Subcutaneous adipose tissue (tissue), 4 donors: Measurements from ENCODE around the gene CCHCR1. TPM values are rescaled to one million over a fixed set of nuclear protein-coding genes. Genes with fewer than 3 reads are reported as not detected.

Source experiments
- total RNA-seq, 4 donors: library from RNA; depleted of rRNA; stranded (reverse); fragments of >200 nt; gene quantifications; one replicate each; pipeline ENCODE4 v1.1.0, GENCODE V29; 2016
- TF ChIP-seq, protein P1 (sequence below): fragments of 450-650 bp; IDR thresholded peaks from one replicate; pipeline ENCODE4 v1.5.1; 2016; ENCODE audit warnings: low read depth, mild to moderate bottlenecking, control low read depth, antibody characterized with exemption, moderate library complexity

Gene CCHCR1, protein sequence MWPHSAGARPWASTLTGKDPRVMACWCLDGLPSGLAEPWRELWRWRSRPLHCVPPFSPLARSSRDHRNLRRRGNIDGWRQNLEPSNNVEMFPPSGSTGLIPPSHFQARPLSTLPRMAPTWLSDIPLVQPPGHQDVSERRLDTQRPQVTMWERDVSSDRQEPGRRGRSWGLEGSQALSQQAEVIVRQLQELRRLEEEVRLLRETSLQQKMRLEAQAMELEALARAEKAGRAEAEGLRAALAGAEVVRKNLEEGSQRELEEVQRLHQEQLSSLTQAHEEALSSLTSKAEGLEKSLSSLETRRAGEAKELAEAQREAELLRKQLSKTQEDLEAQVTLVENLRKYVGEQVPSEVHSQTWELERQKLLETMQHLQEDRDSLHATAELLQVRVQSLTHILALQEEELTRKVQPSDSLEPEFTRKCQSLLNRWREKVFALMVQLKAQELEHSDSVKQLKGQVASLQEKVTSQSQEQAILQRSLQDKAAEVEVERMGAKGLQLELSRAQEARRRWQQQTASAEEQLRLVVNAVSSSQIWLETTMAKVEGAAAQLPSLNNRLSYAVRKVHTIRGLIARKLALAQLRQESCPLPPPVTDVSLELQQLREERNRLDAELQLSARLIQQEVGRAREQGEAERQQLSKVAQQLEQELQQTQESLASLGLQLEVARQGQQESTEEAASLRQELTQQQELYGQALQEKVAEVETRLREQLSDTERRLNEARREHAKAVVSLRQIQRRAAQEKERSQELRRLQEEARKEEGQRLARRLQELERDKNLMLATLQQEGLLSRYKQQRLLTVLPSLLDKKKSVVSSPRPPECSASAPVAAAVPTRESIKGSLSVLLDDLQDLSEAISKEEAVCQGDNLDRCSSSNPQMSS
- total RNA-seq: 10 to 100 TPM in 2 of 4 donors, 1 to 10 TPM in 2; 2.4 to 26.2 (median 9.8) TPM

DNA sequence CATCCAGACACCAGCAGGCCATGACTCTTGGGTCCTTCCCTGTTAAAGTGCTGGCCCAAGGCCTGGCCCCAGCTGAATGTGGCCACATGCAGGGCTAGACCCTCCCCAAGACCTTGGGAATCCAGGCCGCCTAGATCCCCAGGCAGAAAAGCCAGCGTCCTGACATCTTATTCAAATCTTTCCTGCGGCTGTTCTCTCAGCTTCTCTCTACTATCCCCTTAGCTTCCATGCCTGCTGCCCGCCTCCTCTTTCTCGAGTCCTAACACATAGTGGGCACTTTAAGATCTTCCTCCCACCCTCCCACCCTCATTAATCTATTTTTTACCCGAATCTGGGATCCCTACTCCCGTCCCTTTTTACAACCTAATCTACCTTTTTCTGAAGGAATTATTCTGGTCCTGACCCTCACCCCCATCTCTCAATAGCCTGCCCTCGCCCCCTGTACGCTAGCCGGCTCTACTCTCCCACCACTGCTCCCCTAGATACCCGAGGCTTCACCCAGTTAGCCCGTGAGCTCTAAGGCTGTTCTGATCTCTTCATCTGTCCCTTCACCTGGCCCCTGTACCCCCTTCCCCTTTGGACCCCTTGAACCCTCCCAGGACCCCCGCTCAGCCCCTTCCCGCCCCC, at the start of gene CCHCR1:
Gene CCHCR1 (minus strand): TSS at position 290 of the 627 bp plus-strand sequence. CDS start 202 bp downstream, at position 88.
- TF ChIP-seq, protein P1, sequence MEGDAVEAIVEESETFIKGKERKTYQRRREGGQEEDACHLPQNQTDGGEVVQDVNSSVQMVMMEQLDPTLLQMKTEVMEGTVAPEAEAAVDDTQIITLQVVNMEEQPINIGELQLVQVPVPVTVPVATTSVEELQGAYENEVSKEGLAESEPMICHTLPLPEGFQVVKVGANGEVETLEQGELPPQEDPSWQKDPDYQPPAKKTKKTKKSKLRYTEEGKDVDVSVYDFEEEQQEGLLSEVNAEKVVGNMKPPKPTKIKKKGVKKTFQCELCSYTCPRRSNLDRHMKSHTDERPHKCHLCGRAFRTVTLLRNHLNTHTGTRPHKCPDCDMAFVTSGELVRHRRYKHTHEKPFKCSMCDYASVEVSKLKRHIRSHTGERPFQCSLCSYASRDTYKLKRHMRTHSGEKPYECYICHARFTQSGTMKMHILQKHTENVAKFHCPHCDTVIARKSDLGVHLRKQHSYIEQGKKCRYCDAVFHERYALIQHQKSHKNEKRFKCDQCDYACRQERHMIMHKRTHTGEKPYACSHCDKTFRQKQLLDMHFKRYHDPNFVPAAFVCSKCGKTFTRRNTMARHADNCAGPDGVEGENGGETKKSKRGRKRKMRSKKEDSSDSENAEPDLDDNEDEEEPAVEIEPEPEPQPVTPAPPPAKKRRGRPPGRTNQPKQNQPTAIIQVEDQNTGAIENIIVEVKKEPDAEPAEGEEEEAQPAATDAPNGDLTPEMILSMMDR: no peak

DNA sequence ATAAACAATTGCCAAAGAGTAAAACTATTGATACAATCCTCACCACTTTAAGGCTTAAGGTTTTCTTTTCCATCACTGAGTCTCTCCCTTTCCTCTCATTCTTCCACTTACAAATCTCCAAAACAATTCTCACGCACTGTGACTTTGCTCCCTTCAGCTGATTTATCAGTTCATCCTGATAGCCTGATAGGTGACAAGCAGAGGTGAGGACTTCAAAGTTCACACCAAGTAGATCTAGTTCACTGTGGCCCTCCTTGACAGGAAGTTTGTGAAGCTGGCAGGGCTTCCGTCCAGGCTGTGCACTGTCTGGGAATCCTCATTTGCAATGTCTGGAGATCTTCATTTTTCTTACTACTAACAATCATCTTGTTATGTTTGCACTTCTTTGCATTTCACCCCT, 48.0 kb upstream of the CCHCR1 start:
- TF ChIP-seq, protein P1: no peak

DNA sequence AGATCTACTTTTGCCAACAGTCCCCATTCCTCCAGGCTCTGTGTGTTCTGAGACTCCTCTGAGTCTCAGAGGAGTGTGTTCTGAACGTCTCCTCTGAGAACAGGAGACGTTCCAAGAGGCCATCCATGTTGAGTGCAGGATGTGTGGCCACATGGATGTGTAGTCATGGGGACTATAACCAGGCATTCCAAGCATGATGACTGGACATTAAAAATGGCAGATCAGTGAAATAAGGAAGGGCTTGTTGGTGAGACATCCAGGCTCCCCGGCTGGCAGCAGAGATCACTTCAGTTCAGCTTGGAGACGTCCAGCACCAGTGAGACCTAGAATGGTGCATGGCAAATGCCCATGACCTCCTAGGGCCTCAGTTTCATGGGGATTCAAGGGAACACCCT, 47.1 kb upstream of the CCHCR1 start:
- TF ChIP-seq, protein P1: no peak

DNA sequence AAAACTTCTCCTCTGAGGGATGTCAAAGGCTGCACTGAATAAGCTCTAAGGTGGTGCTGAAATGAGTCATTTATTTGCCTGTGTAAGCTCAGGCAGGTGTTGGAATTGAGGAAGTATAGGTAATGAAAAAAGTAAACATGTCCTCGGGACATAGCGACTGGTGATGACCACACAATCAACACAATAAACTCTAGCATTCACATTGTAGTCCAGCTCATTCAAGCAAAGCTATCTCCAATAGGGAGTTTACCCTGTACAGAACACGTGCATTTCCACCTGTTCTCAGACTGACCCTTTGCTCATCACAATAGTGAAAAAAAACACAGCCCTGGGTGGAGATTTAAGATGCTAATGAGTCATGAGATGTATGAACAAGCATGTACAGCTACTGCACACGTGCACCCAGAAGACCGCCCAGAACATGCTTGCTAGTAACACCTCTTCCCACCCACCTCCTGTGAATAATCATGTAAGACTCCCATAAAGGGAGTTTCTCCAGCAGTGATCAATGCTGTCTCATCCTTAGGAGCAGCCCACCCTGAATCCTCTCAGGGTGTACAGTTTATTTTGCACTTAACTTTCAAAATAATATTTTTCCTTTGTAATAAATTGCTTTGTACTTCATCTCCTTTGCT, 45.9 kb upstream of the CCHCR1 start:
- TF ChIP-seq, protein P1: no peak

DNA sequence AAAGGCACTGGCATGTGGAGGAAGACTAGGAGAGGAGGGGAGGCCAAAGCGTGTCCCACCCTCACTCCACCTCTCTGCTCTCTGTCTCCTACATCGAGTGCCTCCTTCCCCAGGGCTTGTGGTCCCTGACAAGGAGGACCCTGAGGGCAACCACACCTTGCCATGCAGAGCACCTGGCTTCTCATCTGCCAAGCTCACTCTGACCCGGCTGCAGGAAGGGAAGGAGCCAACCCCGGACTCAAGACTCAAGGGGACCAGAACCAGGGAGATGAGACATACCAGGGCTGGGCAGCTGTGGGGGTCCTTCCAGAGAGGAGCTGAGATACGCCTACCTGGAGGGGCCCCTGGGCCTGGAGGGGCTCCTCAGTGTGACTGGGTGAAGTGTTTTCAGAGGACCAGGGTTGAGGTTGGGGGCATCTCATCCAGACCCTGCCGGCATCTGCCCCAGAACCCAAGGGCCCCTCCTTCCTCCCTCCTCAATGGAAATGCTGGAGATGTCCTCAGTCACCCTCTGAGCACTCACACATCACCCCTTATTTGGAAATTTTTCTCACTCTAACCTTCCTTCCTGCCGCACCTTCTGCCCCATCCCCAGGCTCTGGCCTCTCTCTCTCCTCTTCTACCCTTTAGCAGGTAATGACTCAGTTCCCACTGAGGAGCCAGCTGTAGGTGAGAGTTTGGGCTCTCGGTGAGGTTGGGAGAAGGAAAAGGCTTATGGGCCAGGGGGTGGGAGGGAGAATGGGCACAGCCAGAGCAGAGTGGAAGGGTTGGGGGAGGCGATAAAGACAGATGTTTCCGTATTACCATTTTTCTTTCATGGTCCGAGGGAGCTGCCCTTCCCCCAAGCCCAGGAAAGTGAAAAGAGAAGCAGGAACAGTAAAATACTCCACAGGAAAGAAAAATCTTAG, 44.9 kb upstream of the CCHCR1 start:
- TF ChIP-seq, protein P1: no peak

DNA sequence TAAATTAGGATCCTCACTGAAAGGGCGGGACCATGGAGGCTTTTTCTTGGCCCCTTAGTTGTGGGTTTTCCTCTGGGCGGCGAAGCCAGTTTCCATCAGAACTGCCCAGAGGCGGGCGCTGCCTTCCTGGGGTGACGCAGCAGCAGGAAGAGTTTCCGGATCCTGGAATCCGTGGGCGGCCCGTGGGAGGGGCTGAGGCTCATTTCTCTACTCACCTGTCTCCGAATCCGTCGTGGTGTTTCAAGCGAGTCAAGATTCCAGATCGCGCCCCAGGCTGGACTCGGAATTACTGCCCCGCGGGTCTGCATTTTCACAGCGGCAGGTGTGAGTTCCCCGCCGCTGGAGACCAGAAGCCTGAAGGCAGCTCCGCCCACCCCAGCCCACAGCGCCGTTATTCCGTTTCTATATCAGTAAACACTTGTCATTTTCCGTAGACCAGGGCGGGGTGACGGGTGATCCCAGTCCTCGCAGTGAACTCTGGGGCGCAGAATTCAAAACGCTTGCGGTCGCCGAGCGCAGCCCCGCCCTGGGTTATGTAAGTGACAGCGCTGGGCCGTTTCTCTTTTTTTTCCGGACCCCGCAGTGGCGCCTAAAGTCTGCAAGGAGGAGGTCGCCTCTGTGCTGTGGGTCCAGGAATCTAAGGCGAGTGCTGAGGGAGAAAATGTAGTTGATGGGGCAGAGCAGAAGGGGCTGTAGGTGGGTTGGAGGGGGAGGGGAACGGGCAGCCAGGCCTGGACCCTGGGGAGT, 40.1 kb upstream of the CCHCR1 start:
- TF ChIP-seq, protein P1: no peak
